ENCODE measurements around the gene CPNE5. TPM values are rescaled to one million over a fixed set of nuclear protein-coding genes. Genes with fewer than 3 reads are reported as not detected.

The CPNE5 gene
- total RNA-seq, 2 experiments from 2014 or later = 0.19 to 0.28 TPM

GRCh38 chr6:36885461-36886401, 46.5 kb upstream of the CPNE5 start, which contains the start of gene C6orf89:
C6orf89 (plus strand) TSS chr6:36885952; CDS start chr6:36899445, 13,493 bp downstream.
- peak within 1 kb of the TSS; percentile 73 to 83 for H3K27ac ChIP-seq (ENCODE audit: low read depth in 1 of 2, low read length in 2 of 2)
- DNase-seq (peak; percentile 92 to 99 (median 97)), ATAC-seq (ENCODE audit: poor library complexity) (peak; percentile 98)
- Mint-ChIP-seq H3K36me3 (ENCODE audit: low read depth) (no peaks in the 10 kb centered on the region), H3K4me3 (peak within 1 kb of the TSS; percentile 82), H3K27me3 (no peaks in the 10 kb centered on the region), H3K4me1 (ENCODE audit: low read depth) (peaks cover 41% of the 10 kb centered on the region), H3K9me3 (no peaks in the 10 kb centered on the region), H3K27ac (peak within 1 kb of the TSS; percentile 90)
- POLR2A ChIA-PET = interaction anchor here (0.5 to 3.1 kb wide), 12 partner anchors 11 to 297 kb away, joined by 3 to 54 read pairs (median 4); partner anchors contain the start of genes MTCH1, PIM1 and PPIL1
- CTCF ChIA-PET = interaction anchor here (0.5 to 3.1 kb wide), 26 partner anchors 10 to 419 kb away, joined by 3 to 56 read pairs (median 5); partner anchors contain the start of genes MTCH1 and PPIL1
- no peaks in the 10 kb centered on the region for H3K9me3 ChIP-seq (ENCODE audit: control insufficient read depth in 1 of 2, insufficient read depth in 1 of 2, low read length in 2 of 2)
- peak within 1 kb of the TSS; percentile 79 for H3K4me3 ChIP-seq (ENCODE audit: low read length)
- peak; percentile 79 for TF ChIP-seq CTCF (IDR thresholded peaks at IDR 0.05)
- H3K27me3 ChIP-seq (ENCODE audit: control insufficient read depth in 1 of 2, insufficient read depth in 2 of 2, low read length in 2 of 2) = no peaks in the 10 kb centered on the region
- no peaks in the 10 kb centered on the region for H3K36me3 ChIP-seq (ENCODE audit: insufficient read depth, low read length)
- H3K4me1 ChIP-seq (ENCODE audit: insufficient read depth, low read length) = peaks cover 19% of the 10 kb centered on the region
- intact Hi-C loops (cut with DNase I, micrococcal nuclease) = loop anchor here (1.0 to 5.0 kb wide), 11 partner anchors 11 to 372 kb away; partner anchors contain the start of genes PPIL1 (in 2 of the 2), MTCH1 (in 1 of the 2), PIM1 (in 1 of the 2) and TBC1D22B (in 1 of the 2)

GRCh38 chr6:36884610-36885009, 45.4 kb upstream of the CPNE5 start:
- Mint-ChIP-seq H3K27ac (peak overlapping the region; percentile 90), H3K9me3 (no peaks in the 10 kb centered on the region), H3K27me3 (no peaks in the 10 kb centered on the region), H3K4me1 (ENCODE audit: low read depth) (peaks cover 35% of the 10 kb centered on the region), H3K36me3 (ENCODE audit: low read depth) (no peaks in the 10 kb centered on the region), H3K4me3 (peak overlapping the region; percentile 30)
- TF ChIP-seq CTCF (IDR thresholded peaks at IDR 0.05) = no peak
- ATAC-seq (ENCODE audit: poor library complexity) = no peak
- DNase-seq = no peak
- Histone ChIP-seq H3K27me3 (ENCODE audit: control insufficient read depth in 1 of 2, insufficient read depth in 2 of 2, low read length in 2 of 2) (no peaks in the 10 kb centered on the region), H3K4me3 (ENCODE audit: low read length) (no peak overlapping the region), H3K27ac (ENCODE audit: low read depth in 1 of 2, low read length in 2 of 2) (no peak overlapping the region), H3K9me3 (ENCODE audit: control insufficient read depth in 1 of 2, insufficient read depth in 1 of 2, low read length in 2 of 2) (no peaks in the 10 kb centered on the region), H3K36me3 (ENCODE audit: insufficient read depth, low read length) (no peaks in the 10 kb centered on the region), H3K4me1 (ENCODE audit: insufficient read depth, low read length) (peaks cover 19% of the 10 kb centered on the region)
- ChIA-PET POLR2A (interaction anchor here (1.6 to 3.1 kb wide), 4 partner anchors 10 to 133 kb away, joined by 6 to 54 read pairs (median 26); partner anchors contain the start of genes MTCH1 and PPIL1), CTCF (interaction anchor here (0.8 to 3.1 kb wide), 12 partner anchors 10 to 330 kb away, joined by 4 to 56 read pairs (median 8); partner anchors contain the start of gene PPIL1)
- intact Hi-C loops (cut with DNase I, micrococcal nuclease) = loop anchor here (1.0 to 5.0 kb wide), 11 partner anchors 10 to 373 kb away; partner anchors contain the start of genes PPIL1 (in 2 of the 2), MTCH1 (in 1 of the 2), PIM1 (in 1 of the 2) and TBC1D22B (in 1 of the 2)

- DNase-seq (no peak), ATAC-seq (ENCODE audit: poor library complexity) (no peak)
- Histone ChIP-seq H3K9me3 (ENCODE audit: control insufficient read depth in 1 of 2, insufficient read depth in 1 of 2, low read length in 2 of 2) (no peaks in the 10 kb centered on the region), H3K27ac (ENCODE audit: low read depth in 1 of 2, low read length in 2 of 2) (peak overlapping the region; percentile 80 to 82), H3K27me3 (ENCODE audit: control insufficient read depth in 1 of 2, insufficient read depth in 2 of 2, low read length in 2 of 2) (peaks cover 0 to 5% of the 10 kb centered on the region in 2 experiments), H3K4me3 (ENCODE audit: low read length) (peak overlapping the region; percentile 69), H3K36me3 (ENCODE audit: insufficient read depth, low read length) (peaks cover 7% of the 10 kb centered on the region), H3K4me1 (ENCODE audit: insufficient read depth, low read length) (peaks cover 14% of the 10 kb centered on the region)
- peaks cover 17% of the 10 kb centered on the region for H3K27me3 Mint-ChIP-seq
- peaks cover 41% of the 10 kb centered on the region for H3K4me1 Mint-ChIP-seq (ENCODE audit: low read depth)
- H3K36me3 Mint-ChIP-seq (ENCODE audit: low read depth) = peaks cover 24% of the 10 kb centered on the region
- H3K27ac Mint-ChIP-seq = peak overlapping the region; percentile 95
- no peaks in the 10 kb centered on the region for H3K9me3 Mint-ChIP-seq
- POLR2A ChIA-PET = interaction anchor here (0.7 to 3.5 kb wide), 15 partner anchors 10 to 557 kb away, joined by 3 to 54 read pairs (median 6); partner anchors contain the start of genes C6orf89, CMTR1, MTCH1 and PI16
- intact Hi-C loops (cut with DNase I, micrococcal nuclease) = loop anchor here (2.0 to 10.0 kb wide), 3 partner anchors 38 to 850 kb away; partner anchors contain the start of genes MAPK14 (in 1 of the 2) and SLC26A8 (in 1 of the 2)
- TF ChIP-seq CTCF (IDR thresholded peaks at IDR 0.05) = no peak
- peak overlapping the region; percentile 95 for H3K4me3 Mint-ChIP-seq
- CTCF ChIA-PET = interaction anchor here (0.8 to 4.0 kb wide), 8 partner anchors 8 to 296 kb away, joined by 3 to 56 read pairs (median 4); partner anchors contain the start of genes C6orf89 and MTCH1
These were observed 36.0 kb upstream of the CPNE5 start for GRCh38 chr6:36875250-36875633.
